ENCODE measurements around the gene C1QL1.

DNA sequence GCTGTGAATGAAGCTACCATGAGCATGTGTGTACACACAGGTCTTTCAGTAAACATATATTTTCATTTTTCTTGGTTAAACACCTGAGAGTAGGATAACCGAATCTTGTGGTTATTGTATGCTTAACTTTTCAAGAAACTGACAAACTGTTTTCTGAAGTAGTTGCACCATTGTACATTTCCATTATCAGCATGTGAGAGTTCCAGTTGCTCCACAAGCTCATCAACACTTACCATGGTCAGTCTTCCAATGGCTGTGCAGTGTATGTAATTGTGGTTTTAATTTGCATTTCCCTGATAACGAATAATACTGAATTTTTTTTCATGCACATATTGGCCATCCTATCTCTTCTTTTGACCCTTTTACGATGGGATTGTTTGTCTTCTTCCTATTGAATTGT lies 31.3 kb upstream of the C1QL1 start:
- no peak for TF ChIP-seq TAF1 (IDR thresholded peaks at IDR 0.05; ENCODE audit: low read depth)
- TF ChIP-seq POLR2AphosphoS5 (IDR thresholded peaks at IDR 0.05) = no peak

Measured in neural cell (in vitro differentiated cells).